ENCODE results near the gene LMNA. TPM values are rescaled to one million over a fixed set of nuclear protein-coding genes. Genes with fewer than 3 reads are reported as not detected.

The LMNA gene
- total RNA-seq, 1 experiment from 2014 or later: 112 TPM

DNA sequence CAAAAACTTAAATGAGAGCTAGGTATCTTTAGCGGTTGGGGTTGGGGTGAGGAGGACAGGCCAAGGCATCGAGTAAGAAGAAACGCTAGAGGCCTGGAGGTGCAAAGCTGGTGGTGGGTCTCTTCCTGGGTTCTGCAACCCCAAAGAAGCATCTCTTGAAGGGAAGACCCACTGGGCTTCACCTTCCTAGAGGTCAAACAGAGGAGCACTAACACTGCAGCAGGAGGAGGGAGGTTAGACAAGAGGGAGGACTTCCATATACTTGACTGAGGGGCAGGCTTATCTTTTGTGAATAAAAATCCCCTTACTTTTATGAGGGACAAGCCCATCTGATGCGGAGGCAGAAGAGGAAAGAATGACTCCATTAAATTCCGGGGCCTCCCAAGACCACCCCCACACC lies 34.7 kb upstream of the LMNA start:
- H3K27ac Mint-ChIP-seq (ENCODE audit: unreplicated experiment): no peak overlapping the region
- H3K27me3 ChIP-seq (replicated peaks; ENCODE audit: control insufficient read depth, insufficient read depth, low read length): no peaks in the 10 kb centered on the region
- H3K36me3 Mint-ChIP-seq (ENCODE audit: insufficient read depth, unreplicated experiment): no peaks in the 10 kb centered on the region
- peaks cover 17% of the 10 kb centered on the region for H3K4me1 Mint-ChIP-seq (ENCODE audit: low read depth, unreplicated experiment)
- ChIA-PET POLR2A (no interaction called here), CTCF (no interaction called here)
- H3K27me3 Mint-ChIP-seq (ENCODE audit: insufficient read depth, unreplicated experiment): no peaks in the 10 kb centered on the region
- H3K36me3 ChIP-seq (ENCODE audit: control insufficient read depth, insufficient read depth, low read length): no peaks in the 10 kb centered on the region; the same call in 1 of the 2 replicates
- BruUV-seq (replicated peaks): no TSS peak
- H3K4me1 ChIP-seq: peaks cover 7% of the 10 kb centered on the region; the same call in 1 of the 2 replicates
- peak overlapping the region; percentile 8 for H3K4me3 Mint-ChIP-seq (ENCODE audit: unreplicated experiment)
- no peak overlapping the region for H3K4me3 ChIP-seq (ENCODE audit: low read depth, low read length)
- no peaks in the 10 kb centered on the region for H3K9me3 ChIP-seq
- H3K9me3 Mint-ChIP-seq (ENCODE audit: unreplicated experiment): no peaks in the 10 kb centered on the region
- TF ChIP-seq, protein P1, sequence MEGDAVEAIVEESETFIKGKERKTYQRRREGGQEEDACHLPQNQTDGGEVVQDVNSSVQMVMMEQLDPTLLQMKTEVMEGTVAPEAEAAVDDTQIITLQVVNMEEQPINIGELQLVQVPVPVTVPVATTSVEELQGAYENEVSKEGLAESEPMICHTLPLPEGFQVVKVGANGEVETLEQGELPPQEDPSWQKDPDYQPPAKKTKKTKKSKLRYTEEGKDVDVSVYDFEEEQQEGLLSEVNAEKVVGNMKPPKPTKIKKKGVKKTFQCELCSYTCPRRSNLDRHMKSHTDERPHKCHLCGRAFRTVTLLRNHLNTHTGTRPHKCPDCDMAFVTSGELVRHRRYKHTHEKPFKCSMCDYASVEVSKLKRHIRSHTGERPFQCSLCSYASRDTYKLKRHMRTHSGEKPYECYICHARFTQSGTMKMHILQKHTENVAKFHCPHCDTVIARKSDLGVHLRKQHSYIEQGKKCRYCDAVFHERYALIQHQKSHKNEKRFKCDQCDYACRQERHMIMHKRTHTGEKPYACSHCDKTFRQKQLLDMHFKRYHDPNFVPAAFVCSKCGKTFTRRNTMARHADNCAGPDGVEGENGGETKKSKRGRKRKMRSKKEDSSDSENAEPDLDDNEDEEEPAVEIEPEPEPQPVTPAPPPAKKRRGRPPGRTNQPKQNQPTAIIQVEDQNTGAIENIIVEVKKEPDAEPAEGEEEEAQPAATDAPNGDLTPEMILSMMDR (IDR thresholded peaks at IDR 0.05; ENCODE audit: insufficient read depth in 1 of 2, low read depth in 1 of 2, low read length in 1 of 2, severe bottlenecking in 1 of 2, unreplicated experiment in 1 of 2): no peak
- intact Hi-C loops (cut with micrococcal nuclease; ENCODE audit: unreplicated experiment): no loop called here
- DNase-seq: no peak

DNA sequence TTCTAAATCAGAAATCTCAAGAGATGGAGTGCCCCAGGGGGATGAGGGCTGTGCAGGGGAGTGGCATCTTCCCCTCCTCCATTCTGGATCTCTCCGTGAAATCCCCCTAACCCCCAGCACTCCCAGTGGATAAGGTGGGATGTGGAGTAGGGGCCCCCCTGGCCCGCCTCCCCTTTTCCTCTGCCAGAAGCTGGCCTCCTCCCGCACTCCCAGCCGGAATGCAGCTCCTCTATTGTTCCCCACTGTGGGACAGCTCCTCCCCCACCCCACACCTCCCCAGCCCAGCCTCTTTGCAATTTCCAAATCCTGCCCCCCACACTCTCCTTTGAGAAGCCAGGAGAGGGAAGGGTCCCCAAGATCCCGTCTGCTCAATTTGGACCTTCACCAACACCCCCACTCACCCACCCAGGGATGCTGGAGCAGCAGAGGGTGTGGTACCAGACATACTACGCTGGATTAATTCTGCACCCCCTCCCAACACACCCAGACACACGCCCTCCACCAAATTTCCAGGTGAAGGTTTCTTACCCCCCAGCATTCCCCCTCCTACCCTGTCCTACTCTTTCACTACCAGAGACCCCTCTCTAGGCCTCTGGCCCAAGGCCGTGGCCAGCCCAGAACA lies 34.2 kb upstream of the LMNA start:
- Histone ChIP-seq H3K36me3 (ENCODE audit: control insufficient read depth, insufficient read depth, low read length) (no peaks in the 10 kb centered on the region; the same call in 1 of the 2 replicates), H3K9me3 (no peaks in the 10 kb centered on the region), H3K27me3 (replicated peaks; ENCODE audit: control insufficient read depth, insufficient read depth, low read length) (no peaks in the 10 kb centered on the region), H3K4me3 (ENCODE audit: low read depth, low read length) (peak overlapping the region; percentile 83), H3K4me1 (peaks cover 13% of the 10 kb centered on the region)
- ChIA-PET POLR2A (no interaction called here), CTCF (no interaction called here)
- Mint-ChIP-seq H3K9me3 (ENCODE audit: unreplicated experiment) (no peaks in the 10 kb centered on the region), H3K4me3 (ENCODE audit: unreplicated experiment) (peak overlapping the region; percentile 88), H3K36me3 (ENCODE audit: insufficient read depth, unreplicated experiment) (no peaks in the 10 kb centered on the region), H3K4me1 (ENCODE audit: low read depth, unreplicated experiment) (peaks cover 17% of the 10 kb centered on the region), H3K27ac (ENCODE audit: unreplicated experiment) (peak overlapping the region; percentile 33), H3K27me3 (ENCODE audit: insufficient read depth, unreplicated experiment) (no peaks in the 10 kb centered on the region)
- intact Hi-C loops (cut with micrococcal nuclease; ENCODE audit: unreplicated experiment): no loop called here
- no peak for DNase-seq
- no TSS peak for BruUV-seq (replicated peaks)
- TF ChIP-seq, protein P1 (IDR thresholded peaks at IDR 0.05; ENCODE audit: insufficient read depth in 1 of 2, low read depth in 1 of 2, low read length in 1 of 2, severe bottlenecking in 1 of 2, unreplicated experiment in 1 of 2): no peak

DNA sequence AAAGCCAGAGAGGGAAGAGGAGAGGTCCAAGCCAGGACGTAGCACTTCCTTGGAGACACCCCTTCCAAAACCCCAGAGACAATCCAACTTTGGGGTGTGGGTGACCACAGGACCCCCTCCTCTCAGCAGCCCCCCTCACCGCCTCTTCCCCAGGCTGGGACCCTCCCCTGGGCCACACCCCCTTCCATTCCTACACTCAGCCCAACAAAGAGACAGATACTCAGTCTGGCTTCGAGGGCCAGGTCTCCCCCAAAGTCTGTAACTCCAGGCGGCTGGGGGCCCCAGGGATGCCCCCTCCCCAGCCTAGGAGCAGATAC lies 33.7 kb upstream of the LMNA start:
- TF ChIP-seq, protein P1 (IDR thresholded peaks at IDR 0.05; ENCODE audit: insufficient read depth in 1 of 2, low read depth in 1 of 2, low read length in 1 of 2, severe bottlenecking in 1 of 2, unreplicated experiment in 1 of 2): no peak
- no peaks in the 10 kb centered on the region for H3K27me3 Mint-ChIP-seq (ENCODE audit: insufficient read depth, unreplicated experiment)
- H3K4me1 Mint-ChIP-seq (ENCODE audit: low read depth, unreplicated experiment): peaks cover 17% of the 10 kb centered on the region
- peak overlapping the region; percentile 83 for H3K4me3 ChIP-seq (ENCODE audit: low read depth, low read length)
- H3K36me3 ChIP-seq (ENCODE audit: control insufficient read depth, insufficient read depth, low read length): no peaks in the 10 kb centered on the region; the same call in 1 of the 2 replicates
- no peaks in the 10 kb centered on the region for H3K27me3 ChIP-seq (replicated peaks; ENCODE audit: control insufficient read depth, insufficient read depth, low read length)
- DNase-seq: no peak
- H3K4me3 Mint-ChIP-seq (ENCODE audit: unreplicated experiment): peak overlapping the region; percentile 88
- peaks cover under 1% of the 10 kb centered on the region for H3K36me3 Mint-ChIP-seq (ENCODE audit: insufficient read depth, unreplicated experiment)
- H3K9me3 Mint-ChIP-seq (ENCODE audit: unreplicated experiment): no peaks in the 10 kb centered on the region
- no TSS peak for BruUV-seq (replicated peaks)
- ChIA-PET CTCF (no interaction called here), POLR2A (no interaction called here)
- intact Hi-C loops (cut with micrococcal nuclease; ENCODE audit: unreplicated experiment): no loop called here
- peaks cover 18% of the 10 kb centered on the region for H3K4me1 ChIP-seq
- H3K27ac Mint-ChIP-seq (ENCODE audit: unreplicated experiment): peak overlapping the region; percentile 33
- H3K9me3 ChIP-seq: no peaks in the 10 kb centered on the region
